HepG2 (cell line): ENCODE results near the gene NCOA3. TPM values are rescaled to one million over a fixed set of nuclear protein-coding genes. Genes with fewer than 3 reads are reported as not detected.
"Not testable (repeated sequence)": the region's sequence is repeated elsewhere in the genome, so short reads cannot be mapped to it uniquely, and the experiment has no call there.

Experiments used
- ATAC-seq: fragments of 200-7000 bp; cut with Tn5 transposase; 3 replicates; pipeline ENCODE4 v1.9.1; 2020; ENCODE audit warnings: mild to moderate bottlenecking, moderate library complexity
- BruUV-seq: library from RNA; stranded (reverse); fragments of 400-500 nt; replicated peaks from 2 replicates; lab custom pipeline; 2021; lab: Mats Ljungman, UMichigan
- CTCF ChIA-PET: fragments of 300-600 bp; formaldehyde crosslinking; extraction: SDS; loops from one replicate; lab custom pipeline; 2021; ENCODE audit warnings: low total read pairs, inconsistent platforms, low intra/inter-chr PET ratio; lab: Yijun Ruan, JAX
- POLR2A ChIA-PET: fragments of 350-600 bp; sonication (Branson Sonifier 250); formaldehyde crosslinking; loops from one replicate; lab custom pipeline; 2020; ENCODE audit warnings: antibody characterized with exemption, inconsistent platforms; lab: Yijun Ruan, JAX
- DNase-seq: peaks from one replicate; pipeline ENCODE4 v3.0.0-alpha.2; 2015; ENCODE audit warnings: low spot score
- FAIRE-seq: peaks from 3 replicates; lab custom pipeline; 2011; peaks lifted over from hg19 to GRCh38; lab: Jason Lieb, UNC
- H2AFZ ChIP-seq: one replicate; pipeline ENCODE4 v1.6.1; 2011; ENCODE audit warnings: low read length, inconsistent platforms
- H3K27ac ChIP-seq: fragments of 300-600 bp; 3 replicates; pipeline ENCODE4 v1.8.0; 2011; ENCODE audit warnings: mixed run types, mild to moderate bottlenecking, mixed read lengths, low read length, inconsistent platforms; ENCODE audit not compliant: insufficient read depth; ENCODE audit errors: extremely low read length
- H3K27me3 ChIP-seq, 2 experiments: fragments of 200-600 bp in 1 of 2; 2 replicates in 1 of 2; 3 replicates in 1 of 2; pipeline versions ENCODE4 v1.6.0 to v1.8.0; 2011; ENCODE audit warnings: low read length in 2 of 2, mild to moderate bottlenecking in 2 of 2, moderate library complexity in 2 of 2, inconsistent platforms in 1 of 2; ENCODE audit not compliant: insufficient read depth in 2 of 2, control insufficient read depth in 1 of 2
- H3K36me3 ChIP-seq, 2 experiments: fragments of 200-600 bp in 1 of 2; replicated peaks in 1 of 2; 2 replicates in 1 of 2; 3 replicates in 1 of 2; pipeline versions ENCODE4 v1.5.1 to v1.8.0; 2011; ENCODE audit warnings: low read length in 2 of 2, inconsistent platforms in 1 of 2; ENCODE audit not compliant: insufficient read depth in 2 of 2, control insufficient read depth in 1 of 2
- H3K4me1 ChIP-seq: 2 replicates; pipeline ENCODE4 v1.5.1; 2012; ENCODE audit warnings: low read length, inconsistent platforms; ENCODE audit not compliant: insufficient read depth
- H3K4me2 ChIP-seq: 2 replicates; pipeline ENCODE4 v1.6.0; 2011; ENCODE audit warnings: low read depth, low read length, inconsistent platforms
- H3K4me3 ChIP-seq, 3 experiments: fragments of 200-600 bp in 1 of 3; sonication (generic), shearing (Covaris generic) in 1 of 3; replicated peaks in 1 of 3; 2 replicates each; pipeline ENCODE4 v1.5.1; 2011 to 2016; ENCODE audit warnings: low read length in 3 of 3, inconsistent platforms in 2 of 3, low read depth in 2 of 3, mild to moderate bottlenecking in 2 of 3, control low read depth in 1 of 3, mixed read lengths in 1 of 3; ENCODE audit not compliant: insufficient read depth in 1 of 3
- H3K79me2 ChIP-seq: one replicate; pipeline ENCODE4 v1.6.1; 2011; ENCODE audit warnings: low read length, inconsistent platforms; ENCODE audit not compliant: insufficient read depth
- H3K9ac ChIP-seq: 2 replicates; pipeline ENCODE4 v1.6.0; 2011; ENCODE audit warnings: mild to moderate bottlenecking, low read depth, low read length, inconsistent platforms; ENCODE audit not compliant: insufficient read depth
- H3K9me3 ChIP-seq: 2 replicates; pipeline ENCODE4 v1.5.1; 2012; ENCODE audit warnings: mild to moderate bottlenecking, low read length
- H4K20me1 ChIP-seq: 2 replicates; pipeline ENCODE4 v1.6.0; 2011; ENCODE audit warnings: inconsistent platforms, mild to moderate bottlenecking, low read length, moderate library complexity; ENCODE audit not compliant: insufficient read depth
- ARID2 ChIP-seq: sonication (generic); formaldehyde crosslinking; IDR thresholded peaks from 2 replicates; pipeline ENCODE4 v1.8.1; 2022; ENCODE audit warnings: mild to moderate bottlenecking, missing genetic modification reagents, borderline replicate concordance
- FLYWCH1 ChIP-seq: sonication (generic); formaldehyde crosslinking; IDR thresholded peaks from 2 replicates; pipeline ENCODE4 v1.8.1; 2023; ENCODE audit warnings: mild to moderate bottlenecking, missing genetic modification reagents
- HCFC1 ChIP-seq: fragments of 150-350 bp; IDR thresholded peaks from 2 replicates; pipeline ENCODE4 v1.6.1; 2014; ENCODE audit warnings: low read depth, low read length
- HOMEZ ChIP-seq: IDR thresholded peaks from 2 replicates; pipeline ENCODE4 v1.6.1; 2016; ENCODE audit warnings: low read depth
- KMT2A ChIP-seq: sonication (generic); formaldehyde crosslinking; IDR thresholded peaks from 2 replicates; pipeline ENCODE4 v1.4.0; 2020; ENCODE audit warnings: missing genetic modification reagents
- PPARG ChIP-seq: conservative IDR thresholded peaks from 2 replicates; pipeline ENCODE4 v1.6.1; 2016; ENCODE audit warnings: missing biosample characterization, missing genetic modification reagents
- TIGD3 ChIP-seq: sonication (generic); formaldehyde crosslinking; IDR thresholded peaks from 2 replicates; pipeline ENCODE4 v1.5.1; 2020; ENCODE audit warnings: mild to moderate bottlenecking, missing genetic modification reagents, borderline replicate concordance
- ZBTB38 ChIP-seq: sonication (generic); formaldehyde crosslinking; IDR thresholded peaks from 2 replicates; pipeline ENCODE4 v1.5.1; 2020; ENCODE audit warnings: mild to moderate bottlenecking, missing genetic modification reagents
- ZNF362 ChIP-seq: sonication (generic); formaldehyde crosslinking; IDR thresholded peaks from 2 replicates; pipeline ENCODE4 v1.4.0; 2020; ENCODE audit warnings: missing genetic modification reagents, mild to moderate bottlenecking, borderline replicate concordance
- ZNF44 ChIP-seq: sonication (generic); formaldehyde crosslinking; IDR thresholded peaks from 2 replicates; pipeline ENCODE4 v1.5.1; 2020; ENCODE audit warnings: mild to moderate bottlenecking, missing genetic modification reagents
- ZNF615 ChIP-seq: sonication (generic); formaldehyde crosslinking; IDR thresholded peaks from 2 replicates; pipeline ENCODE4 v1.5.0; 2020; ENCODE audit warnings: mild to moderate bottlenecking, missing genetic modification reagents, borderline replicate concordance
- ZNF619 ChIP-seq: sonication (generic); formaldehyde crosslinking; IDR thresholded peaks from 2 replicates; pipeline ENCODE4 v1.4.0; 2020; ENCODE audit warnings: mild to moderate bottlenecking, missing genetic modification reagents
- ZNF747 ChIP-seq: sonication (generic); formaldehyde crosslinking; IDR thresholded peaks from 2 replicates; pipeline ENCODE4 v1.8.1; 2023; ENCODE audit warnings: missing genetic modification reagents, mild to moderate bottlenecking, borderline replicate concordance
- ZSCAN9 ChIP-seq: IDR thresholded peaks from 2 replicates; pipeline ENCODE4 v1.6.1; 2016; ENCODE audit warnings: borderline replicate concordance
- WGBS: methylation state at CpG from one replicate; pipeline ENCODE4 v1.1.6; 2017; ENCODE audit warnings: low lambda C conversion rate; 5-methylcytosine and 5-hydroxymethylcytosine counted together
- in situ Hi-C: cut with HindIII; loops from 2 replicates; pipeline ENCODE4 v1.10.0; 2017; ENCODE audit warnings: low pct_unique_long_range_greater_than_20kb; ENCODE audit not compliant: extremely low pct_ligation_motif_present
- intact Hi-C: fragments of 100-400 bp; cut with micrococcal nuclease; formaldehyde crosslinking; loops from one replicate; pipeline ENCODE4 v1.10.0; 2022; ENCODE audit not compliant: unreplicated experiment
- polyA plus RNA-seq, 8 experiments: library from polyadenylated mRNA; depleted of rRNA in 3 of 8; stranded (reverse) in 7 of 8; unstranded in 1 of 8; fragments of >200 nt; fragmentation: Illumina TruSeq in 4 of 8; extraction: Trizol in 4 of 8; gene quantifications; 2 replicates each; pipeline versions ENCODE4 v1.2.1 to v1.2.3, GENCODE V29; 2011 to 2016; ENCODE audit warnings: low read depth in 4 of 8, missing spikeins in 1 of 8, mixed read lengths in 1 of 8; ENCODE audit not compliant: insufficient read depth in 1 of 8
- total RNA-seq, 5 experiments: library from RNA; depleted of rRNA; stranded (reverse); fragments of >200 nt; fragmentation: Illumina TruSeq; extraction: Trizol; gene quantifications; 2 replicates each; pipeline ENCODE4 v1.2.3, GENCODE V29; 2016; ENCODE audit warnings: low read depth in 1 of 5

Gene NCOA3
- total and polyA plus RNA-seq, 2 of the 13 experiments (the other 11 are each of a cell fraction or from before 2014, with no cell fraction given) = 35.0 to 56.8 TPM

GRCh38 chr20:47595138-47595537, 93.5 kb downstream of the NCOA3 start:
- CTCF ChIA-PET, in situ Hi-C loops: not testable (repeated sequence)

GRCh38 chr20:47596003-47596571, 94.4 kb downstream of the NCOA3 start:
- in situ Hi-C loops (no loop called here), intact Hi-C loops (no loop called here)
- Histone ChIP-seq H4K20me1 (no peaks in the 10 kb centered on the region), H3K36me3 (peaks cover 2 to 5% of the 10 kb centered on the region in 2 experiments; a peak in 2 of 5 replicates), H3K27ac (peak overlapping the region; percentile 3), H3K4me2 (peak overlapping the region; percentile 68), H3K9me3 (no peaks in the 10 kb centered on the region), H3K9ac (no peak overlapping the region), H3K4me1 (peaks cover 40% of the 10 kb centered on the region), H3K27me3 (no peaks in the 10 kb centered on the region), H2AFZ (no peak overlapping the region), H3K79me2 (peaks cover 77% of the 10 kb centered on the region), H3K4me3 (no peak overlapping the region; a peak in 1 of 6 replicates)
- peak; percentile 52 for DNase-seq
- POLR2A ChIA-PET = interaction anchor here (0.9 to 1.5 kb wide), 6 partner anchors 18 to 1232 kb away, joined by 3 to 8 read pairs (median 4); partner anchors contain the start of gene NCOA3
- WGBS = 25% methylated on average over 6 of the region's 6 CpGs
- no TSS peak for BruUV-seq
- FAIRE-seq = no peak
- CTCF ChIA-PET = no interaction called here
- ATAC-seq = no peak; the same call in 2 of the 3 replicates
- TF ChIP-seq HOMEZ (CRISPR knock-in tag) (peak; percentile 81), ZNF619 (no peak), HCFC1 (no peak), ZNF362 (CRISPR knock-in tag) (peak; percentile 87; the same call in 1 of the 2 replicates), ZNF615 (CRISPR knock-in tag) (no peak), ZNF747 (CRISPR knock-in tag) (no peak), ARID2 (no peak), TIGD3 (CRISPR knock-in tag) (no peak), PPARG (CRISPR knock-in tag) (0 out of 2 replicates have a peak, but pooled peaks have one; percentile 8), ZSCAN9 (0 out of 2 replicates have a peak, but pooled peaks have one; percentile 23), KMT2A (no peak)

More at GRCh38 chr20:47595138-47595537, 93.5 kb downstream of the NCOA3 start:
- intact Hi-C loops, H3K4me3 ChIP-seq, FAIRE-seq, H3K27me3 ChIP-seq, H4K20me1 ChIP-seq, H2AFZ ChIP-seq, H3K9ac ChIP-seq: not testable (repeated sequence)
- POLR2A ChIA-PET = interaction anchor here (1.4 to 1.5 kb wide), 3 partner anchors 17 to 237 kb away, joined by 4 to 8 read pairs (median 7); partner anchors contain the start of gene NCOA3
- Histone ChIP-seq H3K4me2 (peak overlapping the region; percentile 68; the same call in 1 of the 2 replicates), H3K27ac (peak overlapping the region; percentile 36), H3K4me1 (peaks cover 40% of the 10 kb centered on the region)
- 98% methylated on average over 10 of the region's 10 CpGs for WGBS
- TF ChIP-seq ZNF44 (CRISPR knock-in tag) = 0 out of 2 replicates have a peak, but pooled peaks have one; percentile 47
- TF ChIP-seq FLYWCH1 (CRISPR knock-in tag) = 0 out of 2 replicates have a peak, but pooled peaks have one; percentile 30
- TF ChIP-seq ZBTB38 (CRISPR knock-in tag) = peak; percentile 56; the same call in 1 of the 2 replicates
- TF ChIP-seq, all 625 proteins: peak for 3; not testable (repeated sequence) for 622
- not testable (repeated sequence) for ATAC-seq, BruUV-seq, DNase-seq, H3K9me3 ChIP-seq
- Histone ChIP-seq H3K36me3 (peaks cover 5 to 10% of the 10 kb centered on the region in 2 experiments; a peak in 4 of 5 replicates), H3K79me2 (peaks cover 77% of the 10 kb centered on the region)
